Measurements from ENCODE around the gene TCTN1.
A peak's percentile ranks its signal among the peaks of the same experiment; 100 is the strongest.

Gene TCTN1

DNA sequence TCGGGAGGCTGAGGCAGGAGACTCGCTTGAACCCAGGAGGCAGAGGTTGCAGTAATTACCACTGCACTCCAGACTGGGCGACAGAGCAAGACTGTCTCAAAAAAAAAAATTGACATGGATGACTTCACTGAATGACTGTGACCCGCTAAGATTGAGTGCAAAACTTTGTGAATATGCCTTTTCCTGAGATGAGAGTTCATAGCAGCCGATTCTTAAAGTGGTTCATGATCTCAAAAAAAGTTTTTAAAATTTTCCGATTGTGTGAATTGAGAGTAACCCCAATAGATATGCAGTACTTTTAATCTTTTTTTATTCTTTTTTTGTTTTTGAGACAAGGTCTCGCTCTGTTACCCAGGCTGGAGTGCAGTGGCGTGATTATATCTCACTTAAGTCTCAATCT, 1.2 kb downstream of the TCTN1 start:
- Mint-ChIP-seq H3K4me3 (peak overlapping the region; percentile 63 to 69 (median 67)), H3K27ac (no peak overlapping the region), H3K9me3 (no peaks in the 10 kb centered on the region), H3K4me1 (no peaks in the 10 kb centered on the region), H3K27me3 (ENCODE audit: low read depth) (no peaks in the 10 kb centered on the region), H3K36me3 (ENCODE audit: low read depth) (peaks cover 6% of the 10 kb centered on the region)
- TF ChIP-seq, protein P1, sequence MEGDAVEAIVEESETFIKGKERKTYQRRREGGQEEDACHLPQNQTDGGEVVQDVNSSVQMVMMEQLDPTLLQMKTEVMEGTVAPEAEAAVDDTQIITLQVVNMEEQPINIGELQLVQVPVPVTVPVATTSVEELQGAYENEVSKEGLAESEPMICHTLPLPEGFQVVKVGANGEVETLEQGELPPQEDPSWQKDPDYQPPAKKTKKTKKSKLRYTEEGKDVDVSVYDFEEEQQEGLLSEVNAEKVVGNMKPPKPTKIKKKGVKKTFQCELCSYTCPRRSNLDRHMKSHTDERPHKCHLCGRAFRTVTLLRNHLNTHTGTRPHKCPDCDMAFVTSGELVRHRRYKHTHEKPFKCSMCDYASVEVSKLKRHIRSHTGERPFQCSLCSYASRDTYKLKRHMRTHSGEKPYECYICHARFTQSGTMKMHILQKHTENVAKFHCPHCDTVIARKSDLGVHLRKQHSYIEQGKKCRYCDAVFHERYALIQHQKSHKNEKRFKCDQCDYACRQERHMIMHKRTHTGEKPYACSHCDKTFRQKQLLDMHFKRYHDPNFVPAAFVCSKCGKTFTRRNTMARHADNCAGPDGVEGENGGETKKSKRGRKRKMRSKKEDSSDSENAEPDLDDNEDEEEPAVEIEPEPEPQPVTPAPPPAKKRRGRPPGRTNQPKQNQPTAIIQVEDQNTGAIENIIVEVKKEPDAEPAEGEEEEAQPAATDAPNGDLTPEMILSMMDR (IDR thresholded peaks at IDR 0.05; ENCODE audit: unreplicated experiment in 3 of 3), result no peak

DNA sequence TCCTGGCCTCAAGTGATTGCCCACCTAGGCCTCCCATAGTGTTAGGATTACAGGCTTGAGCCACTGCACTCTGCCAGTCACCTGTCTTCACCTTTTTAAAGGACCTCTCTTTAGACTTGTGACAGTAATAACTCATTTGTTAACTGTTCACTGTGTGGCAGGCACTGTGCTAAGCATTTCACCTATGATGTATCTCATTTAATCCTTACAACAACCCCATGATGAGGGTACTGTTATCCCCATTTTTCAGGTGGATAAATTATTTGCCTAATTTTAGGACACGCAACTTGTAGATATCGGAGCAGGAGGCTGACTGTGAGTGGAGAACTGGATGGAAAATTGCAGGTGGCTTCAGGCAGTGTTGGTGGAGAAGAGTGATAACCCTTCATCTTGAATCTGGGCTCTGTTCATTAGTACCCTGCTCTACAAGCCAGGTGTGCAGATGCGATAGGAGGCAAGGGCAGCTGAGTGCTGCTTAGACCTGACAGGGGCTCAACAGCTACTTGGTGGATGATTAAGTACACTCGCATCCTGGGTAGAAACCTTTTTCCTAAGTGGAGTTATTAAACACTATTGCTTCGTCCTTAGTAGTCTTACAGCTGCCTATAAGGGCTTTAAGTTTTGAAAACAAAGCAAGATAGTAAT, 2.7 kb downstream of the TCTN1 start:
- H3K27ac Mint-ChIP-seq, result no peak overlapping the region
- TF ChIP-seq, protein P1 (IDR thresholded peaks at IDR 0.05; ENCODE audit: unreplicated experiment in 3 of 3), result no peak
- H3K4me3 Mint-ChIP-seq, result peak overlapping the region in 2 of 3 experiments; percentile 54 to 66
- H3K27me3 Mint-ChIP-seq (ENCODE audit: low read depth), result no peaks in the 10 kb centered on the region
- no peaks in the 10 kb centered on the region for H3K4me1 Mint-ChIP-seq
- H3K36me3 Mint-ChIP-seq (ENCODE audit: low read depth), result peaks cover 6% of the 10 kb centered on the region
- no peaks in the 10 kb centered on the region for H3K9me3 Mint-ChIP-seq

DNA sequence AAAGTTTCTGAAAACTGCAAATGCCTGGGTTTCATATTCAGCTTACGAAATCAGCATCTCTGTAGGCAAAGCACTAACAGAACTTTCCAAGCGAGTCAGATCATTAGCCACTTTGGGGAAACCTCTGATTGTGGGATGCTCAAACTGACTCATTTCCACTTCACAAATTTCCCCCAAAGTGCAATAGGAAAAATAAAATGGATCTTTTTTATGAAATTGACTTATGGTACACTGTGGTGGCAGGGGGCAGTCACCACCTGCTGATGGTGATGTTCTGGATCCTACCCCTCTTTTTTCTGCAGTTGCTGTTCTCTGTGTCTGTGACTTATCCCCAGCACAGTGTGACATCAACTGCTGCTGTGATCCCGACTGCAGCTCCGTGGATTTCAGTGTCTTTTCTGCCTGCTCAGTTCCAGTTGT, 5.6 kb downstream of the TCTN1 start:
- no peaks in the 10 kb centered on the region for H3K27me3 Mint-ChIP-seq (ENCODE audit: low read depth)
- H3K36me3 Mint-ChIP-seq (ENCODE audit: low read depth), result peaks cover 15% of the 10 kb centered on the region
- H3K4me3 Mint-ChIP-seq, result no peak overlapping the region
- no peaks in the 10 kb centered on the region for H3K9me3 Mint-ChIP-seq
- TF ChIP-seq, protein P1 (IDR thresholded peaks at IDR 0.05; ENCODE audit: unreplicated experiment in 3 of 3), result no peak
- H3K27ac Mint-ChIP-seq, result no peak overlapping the region
- H3K4me1 Mint-ChIP-seq, result no peaks in the 10 kb centered on the region

DNA sequence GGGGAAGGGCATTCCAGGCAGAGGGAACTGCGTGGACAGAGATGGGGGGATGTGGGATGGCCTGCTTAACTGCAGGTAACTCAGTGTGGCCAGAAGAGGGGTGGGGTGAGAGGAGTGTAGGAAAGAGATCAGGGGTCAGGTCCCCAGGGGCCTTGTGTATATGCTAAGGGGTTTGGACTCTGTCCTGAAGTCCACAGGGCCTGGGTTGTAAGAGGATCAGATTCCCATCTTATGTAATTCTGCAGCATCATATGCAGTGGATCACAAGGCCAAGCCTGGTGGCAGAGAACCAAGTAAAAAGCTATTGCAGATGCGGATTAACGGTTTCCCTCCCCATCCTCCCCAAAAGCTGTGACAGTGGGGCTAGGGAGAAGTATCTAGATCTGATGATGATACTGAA, 8.7 kb downstream of the TCTN1 start:
- no peaks in the 10 kb centered on the region for H3K4me1 Mint-ChIP-seq
- H3K36me3 Mint-ChIP-seq (ENCODE audit: low read depth), result peaks cover 16% of the 10 kb centered on the region
- H3K9me3 Mint-ChIP-seq, result no peaks in the 10 kb centered on the region
- H3K27ac Mint-ChIP-seq, result no peak overlapping the region
- no peaks in the 10 kb centered on the region for H3K27me3 Mint-ChIP-seq (ENCODE audit: low read depth)
- no peak overlapping the region for H3K4me3 Mint-ChIP-seq
- TF ChIP-seq, protein P1 (IDR thresholded peaks at IDR 0.05; ENCODE audit: unreplicated experiment in 3 of 3), result no peak

DNA sequence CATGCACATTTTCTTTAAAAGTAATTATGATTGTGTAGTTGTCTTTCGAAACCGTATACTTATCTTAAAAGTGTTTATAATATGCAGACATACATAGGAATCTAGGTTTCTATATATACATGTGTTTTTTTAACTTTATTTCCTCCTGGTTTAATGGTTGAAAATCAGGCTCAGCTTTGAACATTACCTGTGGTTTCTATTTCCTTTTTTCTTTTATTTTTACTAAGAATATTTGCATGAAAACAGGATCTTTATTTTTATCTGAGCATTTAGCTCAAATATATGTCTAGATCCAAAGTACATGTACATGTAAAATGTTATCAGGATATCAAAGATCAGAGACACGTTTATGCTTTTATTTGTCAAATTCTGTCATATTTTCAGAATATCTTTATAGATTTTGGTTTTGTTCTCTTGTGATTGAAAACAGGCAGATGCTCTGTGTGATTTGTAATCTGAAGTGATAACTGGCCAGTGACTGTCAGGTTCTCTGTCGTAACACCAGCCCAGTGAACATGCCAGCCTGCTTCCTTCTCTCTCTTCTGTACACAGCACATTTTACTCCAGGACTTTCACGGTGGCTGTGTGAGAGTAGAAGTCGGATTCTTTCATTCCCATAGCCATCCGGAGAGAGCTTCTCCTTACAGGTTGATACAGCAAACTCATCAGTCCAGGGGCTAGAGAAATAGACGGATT, 13.7 kb downstream of the TCTN1 start:
- H3K4me1 Mint-ChIP-seq, result no peaks in the 10 kb centered on the region
- no peaks in the 10 kb centered on the region for H3K9me3 Mint-ChIP-seq
- H3K27me3 Mint-ChIP-seq (ENCODE audit: low read depth), result no peaks in the 10 kb centered on the region
- H3K36me3 Mint-ChIP-seq (ENCODE audit: low read depth), result peaks cover 36% of the 10 kb centered on the region
- no peak overlapping the region for H3K27ac Mint-ChIP-seq
- H3K4me3 Mint-ChIP-seq, result no peak overlapping the region
- TF ChIP-seq, protein P1 (IDR thresholded peaks at IDR 0.05; ENCODE audit: unreplicated experiment in 3 of 3), result no peak

DNA sequence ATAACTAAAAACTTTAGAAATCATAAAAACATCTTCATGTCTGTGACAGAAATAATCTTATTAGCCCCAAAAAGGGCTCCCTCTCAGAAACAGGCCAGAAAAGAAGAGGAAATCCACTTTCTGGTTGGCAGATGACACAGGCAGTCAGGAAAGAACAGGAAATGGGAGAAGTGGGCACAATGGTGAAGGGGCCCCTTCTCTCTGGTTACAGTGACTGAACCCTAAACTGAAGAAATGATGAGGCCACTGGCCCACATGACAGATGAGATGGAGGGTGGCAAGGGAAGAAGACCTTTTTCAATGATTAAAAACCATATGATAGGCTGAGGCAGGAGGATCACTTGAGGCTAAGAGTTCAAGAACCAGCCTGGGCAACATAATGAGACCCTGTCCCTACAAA, 21.1 kb downstream of the TCTN1 start:
- TF ChIP-seq, protein P1 (IDR thresholded peaks at IDR 0.05; ENCODE audit: unreplicated experiment in 3 of 3), result no peak
- Mint-ChIP-seq H3K36me3 (ENCODE audit: low read depth) (peaks cover 24% of the 10 kb centered on the region), H3K9me3 (no peaks in the 10 kb centered on the region), H3K4me3 (no peak overlapping the region), H3K27me3 (ENCODE audit: low read depth) (no peaks in the 10 kb centered on the region), H3K4me1 (peaks cover 15% of the 10 kb centered on the region), H3K27ac (no peak overlapping the region)
